Measurements from ENCODE around the gene LURAP1L.

The LURAP1L gene

DNA sequence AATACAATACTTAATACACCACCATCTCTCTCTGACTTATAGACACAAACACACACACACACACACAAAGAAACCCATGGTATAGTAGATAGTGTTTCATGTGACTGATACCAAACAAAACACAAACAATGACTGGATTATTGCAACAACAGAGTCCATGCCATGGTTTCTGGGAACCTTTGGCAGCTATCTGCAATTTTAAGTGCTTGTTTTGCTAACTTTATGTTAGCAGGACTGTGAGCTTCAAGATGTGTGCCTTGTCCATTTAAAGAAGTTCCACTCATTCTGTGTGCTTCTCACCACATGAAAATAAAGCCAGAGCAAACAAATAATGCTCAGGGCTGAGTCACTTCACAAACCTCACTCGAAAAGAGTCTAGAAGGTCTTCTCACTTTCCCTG lies 15.1 kb upstream of the LURAP1L start:
- TF ChIP-seq, protein P1, sequence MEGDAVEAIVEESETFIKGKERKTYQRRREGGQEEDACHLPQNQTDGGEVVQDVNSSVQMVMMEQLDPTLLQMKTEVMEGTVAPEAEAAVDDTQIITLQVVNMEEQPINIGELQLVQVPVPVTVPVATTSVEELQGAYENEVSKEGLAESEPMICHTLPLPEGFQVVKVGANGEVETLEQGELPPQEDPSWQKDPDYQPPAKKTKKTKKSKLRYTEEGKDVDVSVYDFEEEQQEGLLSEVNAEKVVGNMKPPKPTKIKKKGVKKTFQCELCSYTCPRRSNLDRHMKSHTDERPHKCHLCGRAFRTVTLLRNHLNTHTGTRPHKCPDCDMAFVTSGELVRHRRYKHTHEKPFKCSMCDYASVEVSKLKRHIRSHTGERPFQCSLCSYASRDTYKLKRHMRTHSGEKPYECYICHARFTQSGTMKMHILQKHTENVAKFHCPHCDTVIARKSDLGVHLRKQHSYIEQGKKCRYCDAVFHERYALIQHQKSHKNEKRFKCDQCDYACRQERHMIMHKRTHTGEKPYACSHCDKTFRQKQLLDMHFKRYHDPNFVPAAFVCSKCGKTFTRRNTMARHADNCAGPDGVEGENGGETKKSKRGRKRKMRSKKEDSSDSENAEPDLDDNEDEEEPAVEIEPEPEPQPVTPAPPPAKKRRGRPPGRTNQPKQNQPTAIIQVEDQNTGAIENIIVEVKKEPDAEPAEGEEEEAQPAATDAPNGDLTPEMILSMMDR (IDR thresholded peaks at IDR 0.05; ENCODE audit: low read depth, low read length), result no peak
- H3K9me3 ChIP-seq, result no peaks in the 10 kb centered on the region
- H3K4me1 ChIP-seq, result no peaks in the 10 kb centered on the region
- H3K27me3 ChIP-seq, result no peaks in the 10 kb centered on the region
- no peaks in the 10 kb centered on the region for H3K36me3 ChIP-seq
- H3K4me3 ChIP-seq (ENCODE audit: low read depth, low read length), result no peak overlapping the region
- no peak for DNase-seq

DNA sequence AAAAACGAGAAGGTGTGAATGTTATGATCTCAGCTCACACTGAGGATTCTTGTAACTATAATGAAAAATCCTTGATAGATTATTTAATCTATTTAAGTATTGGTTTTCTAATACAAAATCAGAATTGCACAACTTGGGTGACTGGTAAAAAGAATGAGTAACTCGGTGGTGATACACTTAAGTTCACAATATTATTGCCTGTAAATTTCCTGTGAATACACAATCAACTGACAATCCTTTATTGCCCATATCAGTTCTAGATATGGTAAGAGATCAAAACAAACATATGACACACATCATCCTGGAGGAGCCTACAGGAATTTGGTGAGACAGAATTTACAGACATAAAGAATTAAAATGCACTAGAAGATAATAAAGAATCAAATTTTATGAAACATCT lies 14.1 kb upstream of the LURAP1L start:
- no peaks in the 10 kb centered on the region for H3K27me3 ChIP-seq
- no peaks in the 10 kb centered on the region for H3K4me1 ChIP-seq
- no peak overlapping the region for H3K4me3 ChIP-seq (ENCODE audit: low read depth, low read length)
- TF ChIP-seq, protein P1 (IDR thresholded peaks at IDR 0.05; ENCODE audit: low read depth, low read length), result no peak
- no peaks in the 10 kb centered on the region for H3K9me3 ChIP-seq
- no peak for DNase-seq
- H3K36me3 ChIP-seq, result no peaks in the 10 kb centered on the region

DNA sequence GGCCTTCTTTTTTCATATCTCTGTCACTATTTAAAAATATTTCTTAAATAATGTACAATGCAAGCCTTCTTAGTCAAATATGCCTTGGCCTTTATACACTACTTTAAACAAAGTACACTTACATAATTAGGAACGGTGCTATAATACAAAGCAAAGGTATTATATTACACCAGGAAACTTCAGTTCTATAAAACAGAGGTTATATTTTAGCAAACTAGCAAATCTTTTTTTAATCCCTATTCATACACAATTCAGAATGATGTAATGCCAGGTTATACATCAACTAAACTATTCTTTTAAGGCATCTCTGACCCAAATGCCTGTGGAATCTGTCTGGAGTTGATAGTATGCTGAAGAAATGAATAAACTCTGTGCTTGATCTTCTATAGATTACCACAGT lies 10.7 kb upstream of the LURAP1L start:
- no peak for DNase-seq
- H3K36me3 ChIP-seq, result no peaks in the 10 kb centered on the region
- no peaks in the 10 kb centered on the region for H3K9me3 ChIP-seq
- H3K4me1 ChIP-seq, result no peaks in the 10 kb centered on the region
- no peaks in the 10 kb centered on the region for H3K27me3 ChIP-seq
- TF ChIP-seq, protein P1 (IDR thresholded peaks at IDR 0.05; ENCODE audit: low read depth, low read length), result no peak
- no peak overlapping the region for H3K4me3 ChIP-seq (ENCODE audit: low read depth, low read length)

DNA sequence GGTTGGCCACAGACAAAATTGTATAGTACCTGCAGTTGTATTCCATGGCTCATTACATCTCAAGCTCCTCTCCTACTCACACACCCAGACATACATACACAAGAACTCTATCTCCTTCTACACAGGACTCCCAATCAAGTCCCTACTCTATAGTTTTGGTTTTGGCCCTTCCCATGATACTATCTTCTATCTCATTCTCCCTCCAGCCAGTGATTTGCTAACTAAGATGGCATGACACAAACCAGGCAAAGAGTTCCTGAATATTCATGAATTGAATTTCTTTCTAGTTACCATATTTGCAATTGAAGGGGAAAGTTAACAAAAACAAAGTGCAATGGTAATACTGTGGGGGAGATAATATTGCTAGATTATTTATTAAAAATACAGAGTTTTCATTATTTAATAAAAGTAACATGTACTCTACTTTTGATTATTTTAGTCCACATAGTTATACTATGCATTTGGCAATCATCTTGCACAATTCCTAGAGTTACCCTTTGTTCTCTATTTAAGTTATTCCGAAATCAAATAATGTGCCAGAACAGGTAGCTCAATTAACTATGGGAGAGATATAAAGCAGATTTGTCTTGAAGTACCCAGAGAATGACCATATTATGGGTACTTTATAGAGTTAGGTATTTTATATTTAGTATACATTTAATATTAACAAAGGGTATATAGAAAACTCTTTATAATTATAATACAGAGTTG lies 9.6 kb upstream of the LURAP1L start:
- H3K4me3 ChIP-seq (ENCODE audit: low read depth, low read length), result no peak overlapping the region
- TF ChIP-seq, protein P1 (IDR thresholded peaks at IDR 0.05; ENCODE audit: low read depth, low read length), result no peak
- DNase-seq, result no peak
- H3K27me3 ChIP-seq, result no peaks in the 10 kb centered on the region
- no peaks in the 10 kb centered on the region for H3K36me3 ChIP-seq
- no peaks in the 10 kb centered on the region for H3K9me3 ChIP-seq
- no peaks in the 10 kb centered on the region for H3K4me1 ChIP-seq

DNA sequence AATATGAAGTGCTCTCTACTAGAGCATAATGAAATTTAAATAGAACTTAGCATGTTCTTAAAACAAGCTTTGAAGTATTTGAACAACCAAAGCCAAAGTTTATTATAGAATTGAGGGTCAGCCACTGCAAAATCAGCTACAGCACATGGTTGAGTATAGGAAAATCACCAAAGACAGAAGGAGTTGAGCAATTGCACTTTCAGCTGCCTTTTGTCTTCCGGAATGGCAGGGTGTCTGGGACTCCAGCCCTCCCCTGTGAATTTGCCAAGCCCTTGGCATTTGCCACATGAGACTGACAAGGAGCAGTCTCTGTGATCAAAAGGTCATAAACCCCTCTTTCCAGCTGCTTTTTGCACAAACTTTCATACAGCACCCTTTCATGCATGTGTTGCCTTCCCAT lies 8.5 kb upstream of the LURAP1L start:
- Histone ChIP-seq H3K27me3 (no peaks in the 10 kb centered on the region), H3K4me3 (ENCODE audit: low read depth, low read length) (no peak overlapping the region), H3K36me3 (no peaks in the 10 kb centered on the region), H3K4me1 (no peaks in the 10 kb centered on the region), H3K9me3 (no peaks in the 10 kb centered on the region)
- TF ChIP-seq, protein P1 (IDR thresholded peaks at IDR 0.05; ENCODE audit: low read depth, low read length), result no peak
- DNase-seq, result no peak

DNA sequence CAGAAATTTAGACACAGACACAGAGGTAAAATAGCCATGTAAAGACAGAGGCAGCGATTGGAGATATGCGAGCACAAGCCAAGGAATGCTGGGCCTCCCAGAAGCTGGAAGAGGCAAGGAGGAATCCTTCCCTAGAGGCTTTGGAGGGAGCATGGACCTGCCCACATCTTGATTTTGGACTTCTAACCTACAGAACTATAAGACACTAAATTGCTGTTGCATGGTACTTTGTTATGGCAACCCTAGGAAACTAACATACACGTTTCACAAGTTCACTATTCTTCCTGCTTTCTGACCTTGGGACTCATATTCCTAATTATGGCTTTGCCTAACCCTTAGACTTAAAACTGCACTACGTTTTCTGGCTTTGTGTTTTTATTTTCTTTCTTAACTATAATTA lies 4.6 kb upstream of the LURAP1L start:
- Histone ChIP-seq H3K4me3 (ENCODE audit: low read depth, low read length) (no peak overlapping the region), H3K4me1 (no peaks in the 10 kb centered on the region)
- TF ChIP-seq, protein P1 (IDR thresholded peaks at IDR 0.05; ENCODE audit: low read depth, low read length), result no peak

More for the DNA sequence above, 4.6 kb upstream of the LURAP1L start:
- no peaks in the 10 kb centered on the region for H3K36me3 ChIP-seq
- H3K27me3 ChIP-seq, result no peaks in the 10 kb centered on the region
- no peaks in the 10 kb centered on the region for H3K9me3 ChIP-seq
- no peak for DNase-seq

Data from BE2C (cell line).